ENCODE results near the gene TINAGL1.
"Not testable (repeated sequence)": the region's sequence is repeated elsewhere in the genome, so short reads cannot be mapped to it uniquely, and the experiment has no call there.

The TINAGL1 gene

GRCh38 chr1:31585736-31586365 is 9.5 kb downstream of the TINAGL1 start:
- H3K27ac Mint-ChIP-seq, result no peak overlapping the region
- no peak overlapping the region for H3K4me3 Mint-ChIP-seq
- H3K4me1 Mint-ChIP-seq (ENCODE audit: low read depth), result no peaks in the 10 kb centered on the region
- H3K36me3 Mint-ChIP-seq (ENCODE audit: low read depth), result no peaks in the 10 kb centered on the region
- no peaks in the 10 kb centered on the region for H3K9me3 Mint-ChIP-seq
- peaks cover 14% of the 10 kb centered on the region for H3K27me3 Mint-ChIP-seq

GRCh38 chr1:31586376-31587327 is 10.3 kb downstream of the TINAGL1 start:
- Mint-ChIP-seq H3K4me1 (ENCODE audit: low read depth) (no peaks in the 10 kb centered on the region), H3K27ac (no peak overlapping the region), H3K9me3 (no peaks in the 10 kb centered on the region), H3K36me3 (ENCODE audit: low read depth) (no peaks in the 10 kb centered on the region), H3K27me3 (peaks cover 20% of the 10 kb centered on the region), H3K4me3 (no peak overlapping the region)

- H3K36me3 Mint-ChIP-seq (ENCODE audit: low read depth); H3K27ac Mint-ChIP-seq; H3K4me3 Mint-ChIP-seq; H3K4me1 Mint-ChIP-seq (ENCODE audit: low read depth); H3K9me3 Mint-ChIP-seq: not testable (repeated sequence)
- peaks cover 22% of the 10 kb centered on the region for H3K27me3 Mint-ChIP-seq
Measured at GRCh38 chr1:31587328-31587699, 11.0 kb downstream of the TINAGL1 start.

DNA sequence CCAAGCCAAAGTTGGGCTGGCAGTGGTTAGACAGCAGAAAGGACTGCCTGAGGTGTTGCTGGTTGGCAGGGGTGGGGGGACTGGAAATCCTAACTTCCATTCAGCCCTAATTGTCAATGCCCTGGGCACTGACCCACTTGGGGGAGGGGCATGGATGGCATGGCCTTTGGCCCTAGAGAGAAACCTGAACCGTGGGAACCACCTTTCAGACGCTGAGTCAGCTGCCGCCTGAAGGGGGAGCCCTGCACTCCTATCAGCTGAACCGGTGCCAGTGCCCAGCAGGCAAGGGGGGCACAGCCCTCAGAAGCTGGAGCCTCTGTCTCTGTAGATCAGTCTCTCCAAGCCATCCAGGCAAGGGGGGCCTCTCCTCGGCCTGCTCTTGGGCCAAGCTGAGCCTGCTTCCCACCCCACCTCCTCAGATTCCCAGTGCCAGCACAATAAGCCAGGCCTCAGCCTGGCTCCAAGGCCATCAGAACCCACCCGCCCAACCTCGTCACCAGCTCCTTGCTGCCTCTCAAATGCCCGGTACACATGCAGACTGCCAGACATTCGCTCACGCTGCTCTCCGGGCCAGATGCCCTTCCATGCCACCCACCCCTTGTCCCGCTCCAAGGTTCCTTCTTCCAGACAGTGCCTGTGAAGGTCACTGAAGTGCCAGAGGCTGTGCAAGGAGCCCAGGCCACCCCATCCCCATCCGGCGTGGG is 11.6 kb downstream of the TINAGL1 start:
- Mint-ChIP-seq H3K27me3 (peaks cover 22% of the 10 kb centered on the region), H3K4me1 (ENCODE audit: low read depth) (no peaks in the 10 kb centered on the region), H3K27ac (no peak overlapping the region), H3K4me3 (no peak overlapping the region), H3K36me3 (ENCODE audit: low read depth) (no peaks in the 10 kb centered on the region), H3K9me3 (no peaks in the 10 kb centered on the region)

GRCh38 chr1:31588751-31589515 is 12.6 kb downstream of the TINAGL1 start:
- H3K27me3 Mint-ChIP-seq, result peaks cover 22% of the 10 kb centered on the region
- no peaks in the 10 kb centered on the region for H3K4me1 Mint-ChIP-seq (ENCODE audit: low read depth)
- no peaks in the 10 kb centered on the region for H3K9me3 Mint-ChIP-seq
- H3K27ac Mint-ChIP-seq, result no peak overlapping the region
- no peaks in the 10 kb centered on the region for H3K36me3 Mint-ChIP-seq (ENCODE audit: low read depth)
- H3K4me3 Mint-ChIP-seq, result no peak overlapping the region

- Mint-ChIP-seq H3K4me3 (no peak overlapping the region), H3K27ac (no peak overlapping the region), H3K27me3 (peaks cover 25% of the 10 kb centered on the region), H3K9me3 (no peaks in the 10 kb centered on the region), H3K4me1 (ENCODE audit: low read depth) (no peaks in the 10 kb centered on the region), H3K36me3 (ENCODE audit: low read depth) (no peaks in the 10 kb centered on the region)
Measured at GRCh38 chr1:31591425-31592093, 15.2 kb downstream of the TINAGL1 start.

DNA sequence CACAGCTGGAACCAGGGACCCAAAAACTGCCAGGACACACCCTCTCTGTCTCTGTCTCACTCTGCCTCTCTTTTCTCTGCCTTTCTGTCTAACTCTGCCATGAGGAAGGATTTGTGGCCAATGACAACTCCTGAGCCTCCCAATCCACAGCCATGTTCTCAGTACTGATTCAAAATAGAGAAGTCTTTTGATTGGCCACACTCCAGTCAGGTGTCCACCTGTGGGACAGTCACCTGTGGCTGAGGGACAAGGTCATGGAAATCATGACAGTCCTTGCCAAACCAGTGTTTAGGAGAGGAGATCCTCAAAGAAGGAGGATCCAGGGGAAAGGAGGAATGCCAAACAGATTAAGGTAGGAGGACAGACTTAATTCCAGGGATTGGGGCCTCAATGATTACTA is 15.8 kb downstream of the TINAGL1 start:
- no peaks in the 10 kb centered on the region for H3K4me1 Mint-ChIP-seq (ENCODE audit: low read depth)
- H3K4me3 Mint-ChIP-seq, result no peak overlapping the region
- H3K9me3 Mint-ChIP-seq, result no peaks in the 10 kb centered on the region
- no peak overlapping the region for H3K27ac Mint-ChIP-seq
- H3K27me3 Mint-ChIP-seq, result peaks cover 25% of the 10 kb centered on the region
- no peaks in the 10 kb centered on the region for H3K36me3 Mint-ChIP-seq (ENCODE audit: low read depth)

GRCh38 chr1:31593136-31593665 is 16.9 kb downstream of the TINAGL1 start:
- Mint-ChIP-seq H3K4me3 (no peak overlapping the region), H3K4me1 (ENCODE audit: low read depth) (no peaks in the 10 kb centered on the region), H3K27ac (no peak overlapping the region), H3K36me3 (ENCODE audit: low read depth) (no peaks in the 10 kb centered on the region), H3K9me3 (no peaks in the 10 kb centered on the region), H3K27me3 (peaks cover 19% of the 10 kb centered on the region)

DNA sequence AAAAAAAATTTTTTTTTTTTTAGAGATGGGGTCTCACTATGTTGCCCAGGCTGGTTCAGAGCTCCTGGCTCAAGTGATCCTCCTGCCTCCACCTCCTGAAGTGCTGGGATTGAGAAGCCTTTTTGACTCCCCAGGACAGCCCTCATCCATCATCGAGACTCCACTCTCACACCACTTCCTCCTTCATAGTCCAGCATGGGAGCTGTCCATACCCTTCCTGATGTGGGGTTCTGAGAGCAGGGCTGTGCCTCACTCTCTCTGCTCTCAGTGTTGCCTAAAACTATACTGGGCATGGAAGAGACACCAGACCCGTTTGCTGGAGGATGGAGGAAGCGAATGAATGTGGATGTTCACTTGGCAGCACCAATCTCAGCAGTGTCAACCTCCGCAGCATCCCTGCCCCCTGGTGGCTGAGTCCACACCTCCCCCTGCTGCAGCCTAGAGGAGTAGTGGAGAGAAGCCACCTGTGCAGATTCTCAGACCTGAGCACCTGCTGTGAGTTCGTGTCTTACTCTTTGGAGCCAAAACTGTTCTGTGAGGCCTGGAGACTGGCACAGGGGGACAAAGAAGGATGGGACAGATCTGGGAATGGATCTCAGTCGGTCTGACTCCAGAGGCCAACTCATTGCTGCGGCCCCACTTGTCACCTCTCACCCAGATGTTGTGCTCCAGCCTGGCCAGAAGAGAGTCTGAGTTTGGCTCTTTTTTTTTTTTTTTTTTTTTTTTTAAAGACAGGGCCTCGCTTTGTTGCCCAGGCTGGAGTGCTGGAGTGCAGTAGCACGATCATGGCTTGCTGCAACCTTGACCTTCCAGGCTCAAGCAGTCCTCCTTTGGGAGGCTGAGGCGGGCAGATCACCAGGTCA is 17.7 kb downstream of the TINAGL1 start:
- no peak overlapping the region for H3K27ac Mint-ChIP-seq

GRCh38 chr1:31595836-31596736 is 19.8 kb downstream of the TINAGL1 start:
- Mint-ChIP-seq H3K4me3 (no peak overlapping the region), H3K27ac (no peak overlapping the region), H3K27me3 (peaks cover 11% of the 10 kb centered on the region), H3K36me3 (ENCODE audit: low read depth) (no peaks in the 10 kb centered on the region), H3K9me3 (no peaks in the 10 kb centered on the region), H3K4me1 (ENCODE audit: low read depth) (no peaks in the 10 kb centered on the region)

More for the DNA sequence above, 17.7 kb downstream of the TINAGL1 start:
- Mint-ChIP-seq H3K27me3 (peaks cover 17% of the 10 kb centered on the region), H3K4me3 (no peak overlapping the region), H3K36me3 (ENCODE audit: low read depth) (no peaks in the 10 kb centered on the region), H3K9me3 (no peaks in the 10 kb centered on the region), H3K4me1 (ENCODE audit: low read depth) (no peaks in the 10 kb centered on the region)

DNA sequence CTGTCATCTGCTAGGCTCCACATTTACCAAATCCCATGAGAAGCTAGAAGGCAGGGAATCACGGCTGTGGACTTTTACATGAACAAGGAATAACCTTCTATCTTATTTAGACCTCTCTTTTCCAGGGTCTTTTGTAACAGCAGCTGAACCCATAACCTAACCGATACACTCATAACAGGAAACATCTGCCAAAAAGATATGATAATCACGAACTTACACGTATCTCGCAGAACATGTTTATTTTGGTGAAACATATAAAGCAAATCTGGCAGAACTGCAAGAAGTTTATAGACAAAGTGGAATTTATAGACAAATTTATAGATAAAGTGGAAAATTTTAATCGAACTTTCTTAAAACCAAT is 20.4 kb downstream of the TINAGL1 start:
- peaks cover 5% of the 10 kb centered on the region for H3K27me3 Mint-ChIP-seq
- no peak overlapping the region for H3K4me3 Mint-ChIP-seq
- no peaks in the 10 kb centered on the region for H3K9me3 Mint-ChIP-seq
- no peaks in the 10 kb centered on the region for H3K4me1 Mint-ChIP-seq (ENCODE audit: low read depth)
- no peaks in the 10 kb centered on the region for H3K36me3 Mint-ChIP-seq (ENCODE audit: low read depth)
- H3K27ac Mint-ChIP-seq, result no peak overlapping the region

- peaks cover 3% of the 10 kb centered on the region for H3K27me3 Mint-ChIP-seq
- no peaks in the 10 kb centered on the region for H3K9me3 Mint-ChIP-seq
- H3K36me3 Mint-ChIP-seq (ENCODE audit: low read depth), result no peaks in the 10 kb centered on the region
- H3K4me1 Mint-ChIP-seq (ENCODE audit: low read depth), result no peaks in the 10 kb centered on the region
- H3K27ac Mint-ChIP-seq, result no peak overlapping the region
- H3K4me3 Mint-ChIP-seq, result no peak overlapping the region
Measured at GRCh38 chr1:31598980-31599379, 22.7 kb downstream of the TINAGL1 start.

Data from stimulated activated naive CD8-positive, alpha-beta T cell treated with anti-CD3 and anti-CD28 coated beads, Interleukin-15, Interleukin-2, amounts not matched to agents 100 ng/mL and 50 ng/mL, for 24 hours (primary cell).